Kidney tubule cell (primary cell): Measurements from ENCODE around the gene MSTO1.
"Not testable (repeated sequence)": the region's sequence is repeated elsewhere in the genome, so short reads cannot be mapped to it uniquely, and the experiment has no call there.

ENCODE experiments used
- DNase-seq: peaks from one replicate; pipeline ENCODE4 v3.0.0-alpha.2; 2018; ENCODE audit warnings: low spot score

MSTO1 gene

DNA sequence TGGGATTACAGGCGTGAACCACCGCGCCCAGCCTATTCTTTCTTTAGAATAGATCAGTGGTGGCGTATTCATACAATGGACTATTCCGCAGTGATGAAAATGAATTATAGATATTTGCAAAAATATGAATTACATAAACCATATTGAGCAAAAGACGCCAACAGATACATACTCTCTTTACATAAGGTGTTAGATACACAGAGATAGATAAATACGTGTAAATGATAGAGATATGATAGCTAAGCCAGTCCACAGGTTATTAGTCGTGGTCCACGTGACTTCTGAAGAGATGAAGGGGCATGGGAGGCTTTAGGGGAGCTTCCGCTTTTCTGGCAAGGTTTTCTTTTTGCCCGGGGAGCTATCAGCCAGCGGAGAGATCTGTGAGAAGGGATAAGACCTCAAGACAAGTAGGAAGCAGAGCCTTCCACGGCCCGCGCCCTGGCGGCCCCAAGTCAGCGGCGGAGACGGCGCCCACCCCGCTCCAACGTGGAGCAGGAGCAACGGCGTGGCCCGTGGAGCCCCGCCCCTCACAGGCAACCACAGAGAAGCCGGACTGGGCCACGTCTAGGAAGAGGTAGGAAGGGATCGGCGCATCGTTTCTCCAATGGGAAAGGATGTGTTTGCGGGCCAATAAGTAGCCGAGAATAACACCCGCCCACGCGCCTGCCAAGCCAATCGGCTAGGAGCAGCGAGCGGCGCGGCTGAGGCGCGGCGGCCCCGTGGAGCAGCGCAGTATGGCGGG lies at the start of gene MSTO1:
TSS of gene MSTO1 (plus strand) at position 704 of the 742 bp plus-strand sequence. CDS start at position 735, 31 bp downstream.
- peak; percentile 98 for DNase-seq

DNA sequence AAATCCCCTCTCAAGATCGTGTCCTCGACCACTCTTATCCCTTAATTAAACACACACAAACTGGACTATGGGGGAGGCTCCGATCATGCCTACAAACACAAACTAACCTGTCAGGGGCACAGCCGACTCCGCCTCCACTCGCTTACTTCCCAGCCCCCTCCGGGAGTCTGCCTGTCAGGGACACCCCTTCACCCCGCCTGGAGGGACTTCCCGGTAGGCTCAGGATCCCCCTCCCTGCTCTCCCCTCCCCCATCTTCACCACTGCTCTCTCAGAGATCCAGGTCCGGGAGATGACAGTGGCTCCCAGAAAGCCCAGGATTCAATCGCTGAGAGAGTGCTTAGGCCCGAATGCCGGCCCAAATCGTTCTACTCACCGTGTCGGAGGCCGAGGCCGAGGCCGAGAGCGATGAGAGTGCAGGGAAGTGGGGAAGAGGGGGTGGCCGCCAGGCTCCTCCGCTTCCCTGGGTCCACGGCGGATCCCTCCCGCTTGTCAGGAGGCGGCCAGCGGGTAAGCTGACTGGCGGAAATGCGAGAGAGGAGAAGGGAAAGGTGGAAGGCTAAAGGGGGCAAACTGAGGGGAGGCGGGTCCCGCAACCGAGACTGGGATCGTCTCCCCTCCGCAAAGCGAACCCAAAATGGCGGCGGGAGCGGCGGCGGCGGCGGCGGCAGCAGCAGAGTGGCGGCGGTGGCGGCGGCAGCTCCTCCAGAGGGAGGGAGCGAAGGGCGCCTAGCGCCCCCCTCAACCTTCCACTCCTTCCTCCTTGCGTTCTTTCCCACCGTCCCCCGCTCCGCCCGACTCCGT lies 48.0 kb upstream of the MSTO1 start:
- DNase-seq = not testable (repeated sequence)

DNA sequence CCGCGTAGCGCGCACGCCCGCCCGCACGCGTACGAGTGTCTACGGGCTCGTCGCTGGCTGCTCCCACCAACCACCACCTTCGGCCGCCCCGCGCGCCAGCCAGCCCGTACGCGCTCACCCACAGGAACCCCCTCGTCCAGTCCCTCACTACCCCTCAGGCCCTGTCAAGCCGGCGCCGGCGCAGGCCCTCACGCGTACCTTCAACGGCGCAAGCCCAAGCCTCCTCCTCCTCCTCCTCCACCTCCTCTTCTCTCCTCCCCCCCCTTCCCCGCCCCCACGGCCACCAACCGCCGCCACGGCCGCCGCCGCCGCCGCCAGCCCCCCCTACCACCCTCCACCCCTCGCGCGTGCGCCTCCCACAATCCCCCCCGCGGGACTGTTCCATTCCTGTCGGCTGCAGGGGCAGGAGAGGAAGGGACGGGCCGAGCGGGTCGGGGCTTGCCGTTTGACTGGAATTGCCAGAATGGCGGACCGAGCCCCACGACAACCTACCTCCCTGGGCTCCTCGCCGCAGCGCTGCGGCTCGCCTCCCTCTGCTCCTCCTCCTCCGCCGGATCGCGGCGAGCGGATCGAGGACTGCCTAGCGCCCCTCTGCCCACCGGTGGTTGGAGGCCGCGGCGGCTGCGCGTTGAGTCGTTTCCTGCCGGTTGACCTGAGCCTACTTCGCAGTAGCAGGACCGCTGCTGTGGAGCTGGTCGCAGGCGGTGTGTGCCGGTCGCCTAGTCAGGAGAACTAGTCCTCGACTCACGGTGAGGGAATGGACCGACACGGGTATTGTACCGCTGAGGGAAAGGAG lies 47.2 kb upstream of the MSTO1 start, which contains the start of gene ASH1L:
TSS of gene ASH1L (minus strand) at position 223 of the 796 bp plus-strand sequence. CDS start 41,284 bp downstream, outside the sequence.
- DNase-seq = peak; percentile 93

DNA sequence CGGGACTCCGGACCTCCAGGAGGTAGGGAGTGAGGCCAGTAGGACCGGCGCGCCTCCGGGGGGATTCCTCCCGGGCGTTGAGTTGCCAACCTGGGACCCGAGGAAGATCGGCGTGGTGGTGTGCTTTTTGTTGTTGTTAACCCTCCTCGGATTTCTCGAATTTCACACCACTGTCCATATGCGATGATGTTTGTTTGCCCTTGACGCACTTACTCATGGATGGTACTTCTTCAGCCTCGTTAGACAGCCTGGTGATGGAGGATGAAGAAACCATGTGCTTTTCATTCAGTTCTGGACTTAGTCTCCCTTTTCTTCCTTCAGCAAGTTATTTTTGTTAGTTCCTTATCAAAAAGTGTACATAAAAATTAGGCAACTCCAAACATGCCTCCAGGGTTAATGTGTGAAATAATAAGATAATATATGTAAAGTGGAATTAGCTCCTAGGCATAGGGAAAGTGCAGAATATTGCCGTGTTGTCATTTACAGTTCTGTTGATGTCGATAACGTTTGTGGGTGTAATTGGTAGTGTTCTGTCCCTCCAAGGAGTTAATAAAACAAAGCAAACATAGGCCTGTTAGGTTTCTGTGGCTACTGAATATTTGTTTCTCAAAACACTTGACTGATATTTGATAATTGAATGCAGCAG lies 46.5 kb upstream of the MSTO1 start:
- DNase-seq = not testable (repeated sequence)

GRCh38 chr1:155569988-155570592 lies 39.9 kb upstream of the MSTO1 start:
- DNase-seq = peak; percentile 12

GRCh38 chr1:155570593-155570990 lies 39.4 kb upstream of the MSTO1 start:
- DNase-seq = no peak

DNA sequence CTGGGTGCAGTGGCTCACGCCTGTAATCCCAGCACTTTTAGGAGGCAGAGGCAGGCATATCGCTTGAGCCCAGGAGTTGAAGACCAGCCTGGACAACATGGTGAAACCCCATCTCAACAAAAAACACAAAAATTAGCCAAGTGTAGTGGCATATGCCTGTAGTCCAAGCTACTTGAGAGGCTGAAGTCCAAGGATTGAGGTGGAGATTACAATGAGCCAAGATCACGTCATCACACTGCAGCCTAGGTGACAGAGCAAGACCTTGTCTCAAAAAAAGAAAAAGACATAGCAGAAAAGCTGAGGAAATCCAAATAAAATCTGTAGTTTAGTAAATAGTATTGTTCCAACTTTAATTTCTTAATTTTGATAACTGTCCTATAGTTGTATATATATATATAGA lies 35.9 kb upstream of the MSTO1 start:
- no peak for DNase-seq

- not testable (repeated sequence) for DNase-seq
Observed at GRCh38 chr1:155575608-155576007, 34.4 kb upstream of the MSTO1 start.

- not testable (repeated sequence) for DNase-seq
Observed at GRCh38 chr1:155583846-155584245, 26.2 kb upstream of the MSTO1 start.

- not testable (repeated sequence) for DNase-seq
Observed at GRCh38 chr1:155589282-155589681, 20.7 kb upstream of the MSTO1 start.

DNA sequence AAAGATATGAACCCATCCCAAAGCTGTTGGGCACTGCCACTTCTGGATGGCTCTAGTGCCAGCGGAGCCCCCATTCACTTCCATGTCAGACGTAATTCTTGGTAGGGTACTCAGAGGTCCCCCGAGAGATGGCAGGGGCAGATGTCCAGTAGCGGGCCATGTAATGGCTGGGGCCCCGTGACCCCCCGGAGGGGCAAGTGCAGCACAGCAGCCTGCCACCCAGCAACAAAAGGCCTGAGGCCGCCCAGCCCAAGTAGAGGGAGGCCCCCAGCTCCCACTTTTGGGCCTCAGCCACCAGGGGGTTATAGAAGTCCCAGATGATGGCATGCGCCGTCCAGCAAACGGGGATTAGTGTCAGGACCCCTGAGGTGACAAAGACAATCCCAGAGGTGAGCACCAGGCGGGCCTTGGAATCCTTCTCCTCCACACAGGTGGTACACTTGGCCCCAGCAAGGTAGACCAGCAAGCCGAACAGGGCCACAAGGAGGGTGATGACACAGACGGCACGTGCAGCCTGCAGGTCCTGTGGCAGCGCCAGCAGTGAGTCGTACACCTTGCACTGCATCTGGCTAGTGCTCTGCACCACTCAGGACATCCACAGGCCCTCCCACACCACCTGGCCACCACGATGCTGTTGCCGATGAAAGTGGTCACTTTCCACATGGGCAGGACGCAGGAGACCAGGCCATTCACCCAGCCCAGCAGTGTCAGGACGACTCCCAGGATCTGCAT lies 19.3 kb upstream of the MSTO1 start:
- not testable (repeated sequence) for DNase-seq

- DNase-seq = peak; percentile 63
Observed at GRCh38 chr1:155591770-155592169, 18.2 kb upstream of the MSTO1 start.

GRCh38 chr1:155595877-155596474 lies 14.0 kb upstream of the MSTO1 start:
- not testable (repeated sequence) for DNase-seq

GRCh38 chr1:155596864-155597263 lies 13.2 kb upstream of the MSTO1 start:
- DNase-seq = no peak

DNA sequence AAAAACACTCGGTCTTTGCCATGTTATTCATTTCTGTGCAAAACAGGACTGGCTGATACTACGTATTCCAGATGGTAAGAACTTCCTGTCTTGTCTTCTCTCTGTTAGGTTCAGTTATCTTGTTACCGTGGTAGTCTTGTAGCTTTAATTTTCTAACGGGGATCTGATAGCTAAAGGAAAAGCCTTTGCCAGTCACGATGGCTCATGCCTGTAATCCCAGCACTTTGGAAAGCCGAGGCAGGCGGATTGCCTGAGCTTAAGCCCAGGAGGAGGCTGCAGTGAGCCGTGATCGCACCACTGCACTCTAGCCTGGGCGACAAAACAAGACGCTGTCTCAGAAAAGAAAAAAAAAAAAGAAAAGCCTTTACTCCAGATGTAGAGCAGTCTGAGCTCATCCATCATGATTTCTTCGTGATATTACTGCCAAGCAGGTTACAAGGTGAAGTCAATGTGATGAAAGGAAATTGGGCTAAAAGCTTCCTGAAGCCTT lies 11.1 kb upstream of the MSTO1 start:
- DNase-seq = peak; percentile 36

- not testable (repeated sequence) for DNase-seq
Observed at GRCh38 chr1:155599828-155600572, 10.0 kb upstream of the MSTO1 start.

- no peak for DNase-seq
Observed at GRCh38 chr1:155607708-155608107, 2.3 kb upstream of the MSTO1 start.

DNA sequence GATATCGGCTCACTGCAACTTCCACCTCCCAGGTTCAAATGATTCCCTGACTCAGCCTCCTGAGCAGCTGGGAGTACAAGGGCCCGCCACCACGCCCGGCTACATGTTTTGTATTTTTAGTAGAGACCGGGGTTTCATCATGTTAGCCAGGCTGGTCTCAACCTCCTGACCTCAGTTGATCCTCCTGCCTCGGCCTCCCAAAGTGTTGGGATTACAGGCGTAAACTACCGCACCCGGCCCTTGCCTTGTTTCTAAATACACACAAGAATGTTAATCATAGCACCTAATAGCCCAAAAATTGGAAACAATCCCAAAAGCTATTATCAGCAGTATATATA lies 1.2 kb upstream of the MSTO1 start:
- DNase-seq = no peak

GRCh38 chr1:155610257-155610647 lies 234 bp downstream of the MSTO1 start:
- DNase-seq = not testable (repeated sequence)
